ENCODE measurements around the gene TTC22. TPM values are rescaled to one million over a fixed set of nuclear protein-coding genes. Genes with fewer than 3 reads are reported as not detected.

Gene TTC22
- total RNA-seq, 1 experiment from 2014 or later = 0.59 TPM

DNA sequence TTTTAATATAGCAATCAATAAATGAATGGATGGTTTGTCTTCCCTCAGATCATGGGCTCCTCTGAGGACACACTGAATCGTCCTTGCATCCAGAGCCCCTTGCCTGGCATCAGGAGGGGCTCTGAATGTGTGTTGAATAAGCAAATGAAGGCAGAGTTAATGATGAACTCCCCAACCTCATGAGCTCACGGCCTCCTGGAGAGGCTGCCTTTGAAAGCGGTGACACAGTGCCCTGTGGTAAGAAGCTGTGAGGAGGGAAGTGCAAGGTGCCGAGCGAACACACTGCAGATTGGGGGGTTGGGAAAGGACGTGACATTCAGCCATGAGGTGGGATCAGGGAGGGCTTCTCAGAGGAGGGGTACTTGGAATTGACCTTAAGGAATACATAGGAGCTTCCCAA is 33.6 kb downstream of the TTC22 start:
- no peak overlapping the region for H3K4ac ChIP-seq (ENCODE audit: low read depth, low read length)
- H3K36me3 Mint-ChIP-seq (ENCODE audit: insufficient read depth in 1 of 3, low read depth in 3 of 3) = no peaks in the 10 kb centered on the region; a peak in 1 of 7 replicates
- H3K27ac Mint-ChIP-seq = no peak overlapping the region

More for the DNA sequence above, 33.6 kb downstream of the TTC22 start:
- no peak overlapping the region for H3T11ph ChIP-seq (ENCODE audit: low read length)
- H2BK120ac ChIP-seq (ENCODE audit: low read depth, low read length, poor library complexity, severe bottlenecking) = no peak overlapping the region
- H3K79me2 ChIP-seq (ENCODE audit: insufficient read depth, low read length) = no peaks in the 10 kb centered on the region
- H2AK5ac ChIP-seq (ENCODE audit: insufficient read length, low read length) = no peak overlapping the region
- no peak overlapping the region for H3K27ac ChIP-seq (ENCODE audit: insufficient read length, low read depth, low read length)
- H3K23me2 ChIP-seq (ENCODE audit: insufficient read length, low read depth, low read length, poor library complexity, severe bottlenecking) = peaks cover 4% of the 10 kb centered on the region
- no peak overlapping the region for H3K14ac ChIP-seq (ENCODE audit: insufficient read depth, low read length)
- no peaks in the 10 kb centered on the region for H3K79me1 ChIP-seq (ENCODE audit: insufficient read depth, low read depth, low read length, poor library complexity, severe bottlenecking)
- H3K27me3 ChIP-seq (ENCODE audit: insufficient read depth, low read length) = no peaks in the 10 kb centered on the region
- H2AFZ ChIP-seq (ENCODE audit: low read length) = no peak overlapping the region
- H3K4me1 ChIP-seq (ENCODE audit: insufficient read depth, low read length) = no peaks in the 10 kb centered on the region
- no peak overlapping the region for H2BK15ac ChIP-seq (ENCODE audit: low read depth, low read length)
- peaks cover 19 to 22% of the 10 kb centered on the region in 2 experiments for H3K4me1 Mint-ChIP-seq
- no peak overlapping the region for H4K8ac ChIP-seq (replicated peaks; ENCODE audit: insufficient read length, low read depth, low read length)
- H4K20me1 ChIP-seq (ENCODE audit: control insufficient read depth, insufficient read depth, insufficient read length) = no peaks in the 10 kb centered on the region
- no peak overlapping the region for H2BK12ac ChIP-seq (ENCODE audit: insufficient read length, low read depth, low read length)
- no peaks in the 10 kb centered on the region for H3K9me3 ChIP-seq (ENCODE audit: control insufficient read depth, low read depth, low read length)
- H3K23ac ChIP-seq (ENCODE audit: insufficient read length, low read depth, low read length) = no peak overlapping the region
- TF ChIP-seq, protein P1, sequence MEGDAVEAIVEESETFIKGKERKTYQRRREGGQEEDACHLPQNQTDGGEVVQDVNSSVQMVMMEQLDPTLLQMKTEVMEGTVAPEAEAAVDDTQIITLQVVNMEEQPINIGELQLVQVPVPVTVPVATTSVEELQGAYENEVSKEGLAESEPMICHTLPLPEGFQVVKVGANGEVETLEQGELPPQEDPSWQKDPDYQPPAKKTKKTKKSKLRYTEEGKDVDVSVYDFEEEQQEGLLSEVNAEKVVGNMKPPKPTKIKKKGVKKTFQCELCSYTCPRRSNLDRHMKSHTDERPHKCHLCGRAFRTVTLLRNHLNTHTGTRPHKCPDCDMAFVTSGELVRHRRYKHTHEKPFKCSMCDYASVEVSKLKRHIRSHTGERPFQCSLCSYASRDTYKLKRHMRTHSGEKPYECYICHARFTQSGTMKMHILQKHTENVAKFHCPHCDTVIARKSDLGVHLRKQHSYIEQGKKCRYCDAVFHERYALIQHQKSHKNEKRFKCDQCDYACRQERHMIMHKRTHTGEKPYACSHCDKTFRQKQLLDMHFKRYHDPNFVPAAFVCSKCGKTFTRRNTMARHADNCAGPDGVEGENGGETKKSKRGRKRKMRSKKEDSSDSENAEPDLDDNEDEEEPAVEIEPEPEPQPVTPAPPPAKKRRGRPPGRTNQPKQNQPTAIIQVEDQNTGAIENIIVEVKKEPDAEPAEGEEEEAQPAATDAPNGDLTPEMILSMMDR (conservative IDR thresholded peaks at IDR 0.05) = no peak
- peaks cover 3% of the 10 kb centered on the region for H3K27me3 Mint-ChIP-seq (ENCODE audit: low read depth)
- H3K4me2 ChIP-seq (ENCODE audit: insufficient read depth, insufficient read length, low read length) = no peak overlapping the region
- no peak overlapping the region for H3K56ac ChIP-seq (ENCODE audit: insufficient read length, low read depth, low read length)
- no peak for DNase-seq
- no peaks in the 10 kb centered on the region for H3K9me3 Mint-ChIP-seq
- no peak overlapping the region for H3K9ac ChIP-seq (ENCODE audit: extremely low read depth, insufficient read length, low read length)
- no peak overlapping the region for H2BK5ac ChIP-seq (ENCODE audit: insufficient read length, low read length)
- H3K18ac ChIP-seq (ENCODE audit: insufficient read length, low read depth, low read length) = no peak overlapping the region
- H4K5ac ChIP-seq (ENCODE audit: insufficient read length, low read depth, low read length) = no peak overlapping the region
- H4K91ac ChIP-seq (ENCODE audit: insufficient read length, low read depth, low read length) = no peak overlapping the region
- WGBS (ENCODE audit: extremely low coverage, insufficient read length, low lambda C conversion rate) = no CpG with 5 or more reads among the region's 6 CpGs
- H3K4me3 Mint-ChIP-seq = no peak overlapping the region
- H2BK20ac ChIP-seq (ENCODE audit: low read depth, low read length, poor library complexity, severe bottlenecking) = no peak overlapping the region
